SIG-M5 treated with dmso at 0.1 percent for 504 hours (cell line): ENCODE results near the gene LIPM.
"Not testable (repeated sequence)": the region's sequence is repeated elsewhere in the genome, so short reads cannot be mapped to it uniquely, and the experiment has no call there.

Experiments
- DNase-seq: peaks from one replicate; lab custom pipeline; 2025; ENCODE audit not compliant: unreplicated experiment; lab: John Stamatoyannopoulos, UW

Gene LIPM

DNA sequence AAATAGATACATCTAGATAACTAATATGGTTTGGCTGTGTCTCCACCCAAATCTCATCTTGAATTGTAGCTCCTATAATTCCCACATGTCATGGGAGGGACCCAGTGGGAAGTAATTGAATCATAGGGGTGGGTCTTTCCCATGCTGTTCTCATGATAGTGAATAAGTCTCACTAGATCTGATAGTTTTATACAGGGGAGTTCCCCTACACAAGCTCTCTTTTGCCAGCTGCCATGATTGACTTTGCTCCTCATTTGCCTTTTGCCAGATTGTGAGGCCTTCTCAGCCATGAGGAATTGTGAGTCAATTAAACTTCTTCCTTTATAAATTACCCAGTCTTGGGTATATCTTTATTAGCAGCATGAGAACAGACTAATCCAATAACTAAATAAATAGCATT is 35.1 kb downstream of the LIPM start:
- not testable (repeated sequence) for DNase-seq

DNA sequence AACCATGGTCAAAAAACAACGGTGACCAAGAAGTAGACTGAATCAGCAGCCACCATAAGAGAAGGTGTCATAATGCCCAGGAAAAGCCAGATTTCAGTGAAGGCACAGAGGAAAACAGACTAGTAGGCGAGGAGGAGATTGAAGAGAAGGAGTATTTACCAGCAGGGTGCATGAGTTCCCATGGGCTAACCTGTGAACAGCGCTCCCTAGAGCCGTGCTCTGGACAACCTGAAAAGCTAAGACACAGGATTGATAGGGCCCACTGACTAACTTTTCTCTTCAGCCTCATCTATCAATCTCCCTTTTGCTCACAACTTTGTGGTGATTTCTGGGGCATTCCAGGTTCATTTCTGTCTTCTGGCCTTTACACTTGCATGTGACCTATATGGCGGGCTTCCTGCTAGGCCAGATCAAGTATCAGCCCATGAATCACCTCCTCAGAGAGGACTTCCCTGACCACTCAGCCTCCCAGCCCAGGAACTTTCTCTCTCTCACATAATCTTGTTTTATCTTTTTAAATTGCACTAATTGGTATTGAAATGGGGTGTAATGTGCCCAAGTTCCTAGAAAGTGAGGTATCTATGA is 36.3 kb downstream of the LIPM start:
- no peak for DNase-seq

DNA sequence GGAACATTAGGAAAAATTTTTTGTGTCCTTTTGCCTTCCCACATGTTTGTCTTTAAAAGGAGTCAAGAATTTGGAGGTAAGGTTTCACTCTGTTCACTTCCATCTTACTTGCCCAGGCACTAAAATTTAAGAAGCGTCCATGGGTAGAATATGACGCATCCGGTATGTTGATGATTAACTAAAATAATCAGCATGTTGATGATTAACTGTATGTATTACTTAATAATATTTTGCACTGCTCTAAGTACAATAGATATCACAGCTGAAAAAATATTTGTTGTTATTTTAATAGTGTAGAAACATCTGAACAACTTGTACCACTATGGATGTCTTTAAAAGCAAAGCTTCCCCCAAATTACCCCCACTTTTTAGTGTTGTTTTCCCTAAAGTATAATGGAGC is 37.6 kb downstream of the LIPM start:
- DNase-seq: no peak

DNA sequence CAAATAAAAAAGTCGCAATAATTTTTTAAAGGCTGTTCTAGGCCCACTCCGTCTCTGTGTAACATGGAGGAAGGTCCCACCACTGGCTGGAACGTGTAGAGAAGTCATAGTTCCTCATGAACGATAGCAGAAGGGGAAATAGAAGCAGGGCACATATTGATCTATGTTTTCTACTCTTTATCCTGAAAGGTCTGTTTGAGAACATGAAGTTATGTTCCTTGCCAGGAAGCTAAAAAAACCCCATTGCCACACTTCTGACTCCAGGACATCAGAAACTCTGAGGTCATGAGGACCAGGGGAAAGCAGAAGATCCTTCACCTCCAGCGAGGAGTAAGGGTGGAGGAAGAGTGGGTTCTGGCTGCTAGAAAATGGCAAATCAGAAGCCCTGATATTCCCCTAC is 38.4 kb downstream of the LIPM start:
- peak; percentile 36 for DNase-seq

DNA sequence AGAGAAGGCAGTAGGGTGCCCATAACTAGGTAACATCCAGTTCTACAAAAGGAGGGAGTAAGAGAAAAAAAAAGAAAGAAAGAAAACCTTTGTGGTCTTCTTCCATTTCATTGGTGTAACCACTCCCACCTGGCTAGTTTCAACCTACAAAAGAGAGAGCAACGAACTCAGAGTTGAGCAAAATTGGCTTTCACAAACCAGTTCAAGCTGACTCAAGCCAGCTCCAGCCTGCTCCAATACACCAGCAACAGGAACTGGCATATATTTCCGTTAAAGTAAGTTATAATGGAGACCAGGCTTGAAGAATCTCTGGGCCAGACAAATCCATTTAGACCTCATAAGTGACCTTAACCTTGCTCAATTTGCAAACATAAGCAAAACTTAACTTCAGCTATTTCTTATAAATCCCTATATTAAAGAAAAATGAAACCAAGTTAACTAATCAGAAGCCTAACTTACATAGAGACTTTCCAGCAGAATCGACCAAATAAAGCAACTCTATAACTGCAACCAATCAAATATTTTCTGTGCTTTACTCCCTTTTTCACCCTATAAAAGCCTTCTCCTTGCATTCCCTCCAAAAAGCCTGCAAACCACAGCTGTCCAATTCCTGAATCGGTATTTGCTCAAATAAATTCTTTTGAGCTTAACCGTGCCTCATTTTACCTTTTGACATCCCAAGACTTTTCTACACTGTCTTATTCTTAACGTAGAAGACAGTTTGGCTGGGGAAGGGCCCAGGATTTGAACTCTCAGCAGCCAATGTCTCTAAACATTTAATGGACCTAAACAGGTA is 39.0 kb downstream of the LIPM start:
- no peak for DNase-seq

DNA sequence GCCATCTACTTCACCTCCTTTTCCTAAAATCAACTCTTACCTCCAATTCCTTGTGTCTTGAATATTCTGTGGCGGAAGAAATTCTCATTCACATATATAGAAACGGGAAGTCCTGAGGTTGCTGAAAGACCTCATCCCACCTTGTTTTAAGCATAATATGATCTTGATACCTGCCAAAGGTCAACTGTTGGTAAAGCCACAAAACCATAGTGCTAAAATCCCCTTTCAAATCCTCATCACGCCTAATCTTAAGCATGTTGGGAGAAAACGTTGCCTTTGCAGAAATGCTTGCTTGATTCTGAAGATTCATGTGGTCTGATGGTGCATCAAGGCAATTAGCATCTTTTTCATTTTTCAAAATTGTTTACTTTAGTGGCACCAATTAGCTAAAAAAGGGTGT is 40.6 kb downstream of the LIPM start:
- DNase-seq: no peak

DNA sequence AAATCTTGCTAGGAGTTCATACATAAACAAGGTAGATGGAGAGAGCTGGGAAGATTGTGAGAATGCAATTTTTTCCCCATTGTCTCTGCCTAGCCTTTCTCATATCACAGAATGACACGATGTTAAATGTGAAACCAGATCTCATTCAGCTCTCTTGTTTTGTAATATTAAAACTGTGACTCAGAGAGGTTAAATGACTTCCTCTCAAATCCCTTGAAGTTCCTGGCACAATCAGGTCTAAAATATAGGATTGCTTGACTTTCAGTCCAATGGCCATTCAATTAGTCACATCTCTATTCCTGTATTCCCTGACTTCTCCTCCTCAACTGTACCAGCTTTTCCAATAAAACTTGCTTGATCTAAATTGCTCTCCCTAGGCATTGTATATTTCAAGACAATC is 46.0 kb downstream of the LIPM start:
- peak; percentile 26 for DNase-seq

DNA sequence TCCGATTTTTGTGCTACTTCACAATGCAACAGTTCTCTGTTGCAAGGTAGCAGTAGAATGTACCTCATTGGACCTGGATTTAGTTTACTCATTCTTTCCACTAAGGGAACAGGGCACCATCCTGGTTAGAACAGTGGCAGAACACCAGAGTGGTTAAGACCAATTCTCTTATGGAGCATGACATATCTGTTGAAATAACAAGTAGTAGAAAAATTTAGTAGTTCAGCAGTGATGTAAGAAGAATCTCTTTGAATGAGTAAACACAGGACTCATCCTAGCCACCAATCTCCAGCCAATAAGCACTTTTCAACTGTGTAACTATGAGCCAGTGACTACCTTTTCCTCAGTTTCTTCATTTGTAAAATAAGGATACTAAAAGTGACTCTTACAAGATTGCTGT is 46.7 kb downstream of the LIPM start:
- peak; percentile 10 for DNase-seq

DNA sequence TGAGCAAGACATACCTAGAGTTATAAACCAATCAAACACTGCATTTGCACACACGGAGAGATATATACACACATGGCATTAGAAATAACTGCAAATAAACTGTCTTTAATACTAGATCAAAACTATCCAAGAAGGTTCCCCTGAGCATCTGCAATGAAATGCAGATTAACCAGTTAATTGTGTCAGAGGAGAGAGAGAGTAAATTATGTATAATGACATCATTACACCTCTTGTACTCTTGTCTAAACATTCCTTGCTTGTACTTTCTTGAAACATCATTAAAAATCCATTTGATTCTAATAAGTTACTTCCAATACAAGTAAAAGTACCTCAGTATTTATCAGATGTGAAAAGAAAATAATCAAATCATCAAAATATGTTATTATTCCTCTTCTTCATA is 48.2 kb downstream of the LIPM start:
- DNase-seq: no peak

DNA sequence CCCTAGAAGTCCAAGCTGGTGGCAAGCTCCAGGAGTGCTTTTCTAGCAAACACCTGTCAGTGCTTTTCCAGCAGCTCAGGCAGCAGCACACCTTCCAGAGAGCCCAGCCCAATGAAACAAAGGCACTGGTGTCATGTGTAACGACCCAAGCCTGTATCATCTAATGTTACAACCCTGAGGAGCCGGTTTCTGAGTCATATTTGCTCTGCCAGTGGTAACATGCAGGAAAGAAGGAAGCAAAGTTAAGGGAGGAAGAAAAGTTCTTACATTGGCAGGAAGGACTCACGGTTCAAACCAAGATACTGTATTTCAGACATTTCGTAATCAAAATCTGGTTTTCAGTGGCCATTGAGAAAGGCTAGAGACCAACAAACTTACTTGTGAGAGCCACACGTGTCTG is 49.2 kb downstream of the LIPM start, which contains the start of gene ANKRD22:
TSS of gene ANKRD22 (minus strand) at position 139 of the 400 bp plus-strand sequence. CDS start 237 bp downstream, outside the sequence.
- peak; percentile 99 for DNase-seq

DNA sequence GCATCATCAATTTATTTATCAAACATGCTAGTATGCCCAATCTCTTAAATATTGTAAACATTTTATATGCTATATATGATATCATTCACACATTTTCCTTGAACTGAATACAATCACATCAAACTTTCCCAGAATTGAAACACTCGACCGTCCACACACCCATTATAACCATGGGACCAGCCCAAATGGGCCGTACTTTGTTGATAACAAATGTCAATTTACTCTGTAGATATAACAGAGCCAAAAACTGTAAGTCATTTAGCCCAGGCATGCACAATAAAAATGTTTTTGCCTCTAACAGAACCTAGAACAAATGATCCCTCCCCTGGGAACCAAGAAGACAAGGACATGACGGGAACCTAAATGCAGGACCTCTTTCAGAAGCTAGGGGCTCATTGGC is 49.8 kb downstream of the LIPM start:
- DNase-seq: no peak

DNA sequence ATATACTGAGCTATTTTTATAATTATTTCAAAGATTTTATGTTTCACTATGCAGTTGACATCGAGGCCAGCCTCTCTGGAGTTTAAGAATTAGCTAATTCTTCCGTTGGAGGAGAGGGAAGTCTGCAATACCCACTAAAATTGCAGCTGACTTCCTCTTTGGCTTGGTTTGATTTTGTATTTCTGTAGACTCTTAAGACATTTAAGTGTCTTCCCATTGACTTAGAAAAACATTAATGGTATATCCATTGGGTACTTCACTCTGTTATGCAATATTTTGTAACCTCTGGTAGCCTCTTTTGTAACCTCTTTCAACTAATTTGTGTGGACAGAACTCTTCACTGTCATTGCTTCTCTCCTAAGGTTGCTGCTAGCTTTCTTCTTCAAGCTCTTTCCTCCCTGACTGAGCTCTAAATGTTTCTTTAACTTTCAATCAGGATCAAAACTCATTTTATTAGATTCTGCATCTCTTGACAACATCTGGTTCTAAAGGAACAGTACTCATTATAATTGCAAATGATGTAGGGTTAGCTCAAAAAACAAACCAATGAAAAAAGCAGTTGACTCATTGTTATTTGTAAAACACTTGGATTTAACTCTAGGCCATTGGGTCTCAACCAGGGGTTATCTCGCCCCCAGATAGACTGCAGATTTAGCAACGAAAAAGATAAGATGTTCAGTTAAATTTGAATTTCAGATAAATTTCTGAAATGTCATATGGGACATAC is 50.8 kb downstream of the LIPM start:
- peak; percentile 93 for DNase-seq

DNA sequence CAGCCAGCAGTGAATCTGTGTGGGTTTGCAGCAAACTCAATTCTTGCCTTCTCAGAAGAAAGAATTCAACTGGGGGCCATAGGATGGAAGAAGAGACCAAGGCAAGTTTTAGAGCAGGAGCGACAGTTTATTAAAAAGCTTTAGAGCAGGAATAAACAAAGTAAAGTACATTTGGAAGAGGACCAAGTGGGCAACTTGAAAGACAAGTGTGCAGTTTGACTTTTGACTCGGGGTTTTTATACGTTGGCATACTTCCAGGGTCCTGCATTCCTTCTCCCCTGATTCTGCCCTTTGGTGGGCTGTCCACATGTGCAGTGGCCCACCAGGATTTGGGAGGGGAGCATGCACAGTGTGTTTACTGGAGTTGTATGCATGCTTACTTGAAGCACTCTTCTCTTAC is 52.2 kb downstream of the LIPM start:
- no peak for DNase-seq

DNA sequence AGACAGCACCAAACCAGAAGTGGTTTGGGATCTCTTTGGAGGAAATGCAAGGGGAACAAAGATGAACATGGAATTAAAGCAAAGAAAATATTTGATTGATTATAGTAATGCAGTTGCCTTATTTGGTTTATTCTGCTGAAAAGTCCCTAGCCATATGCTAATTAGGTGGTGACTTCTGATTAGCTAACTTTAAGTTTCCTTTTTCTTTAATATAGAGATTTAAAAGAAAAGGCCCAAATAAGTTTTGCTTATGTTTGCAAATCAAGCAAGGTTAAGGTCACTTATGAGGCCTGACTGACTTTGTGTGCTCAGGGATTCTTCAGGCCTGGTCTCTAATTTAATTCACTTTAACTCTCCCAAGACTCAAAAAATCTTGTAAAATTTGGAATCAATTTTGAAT is 55.3 kb downstream of the LIPM start:
- no peak for DNase-seq

DNA sequence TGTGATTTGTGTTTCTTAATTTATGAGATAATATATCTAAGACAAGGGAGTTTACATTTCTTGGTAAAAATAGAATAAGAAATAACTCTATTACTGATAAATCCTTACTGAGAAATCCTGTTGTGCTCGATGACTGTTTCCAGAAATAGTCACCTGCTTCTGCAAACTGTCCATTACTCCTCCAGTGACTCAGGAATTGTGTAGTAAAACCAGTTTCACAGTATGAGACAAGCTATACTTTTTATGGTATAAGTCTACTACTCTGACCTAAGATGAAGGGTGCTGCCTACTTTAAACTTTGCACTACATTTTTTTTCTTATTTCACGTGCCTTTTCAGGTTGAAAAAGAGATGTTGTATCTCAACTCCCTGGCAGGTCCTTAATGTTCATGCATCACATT is 56.0 kb downstream of the LIPM start:
- DNase-seq: peak; percentile 15

DNA sequence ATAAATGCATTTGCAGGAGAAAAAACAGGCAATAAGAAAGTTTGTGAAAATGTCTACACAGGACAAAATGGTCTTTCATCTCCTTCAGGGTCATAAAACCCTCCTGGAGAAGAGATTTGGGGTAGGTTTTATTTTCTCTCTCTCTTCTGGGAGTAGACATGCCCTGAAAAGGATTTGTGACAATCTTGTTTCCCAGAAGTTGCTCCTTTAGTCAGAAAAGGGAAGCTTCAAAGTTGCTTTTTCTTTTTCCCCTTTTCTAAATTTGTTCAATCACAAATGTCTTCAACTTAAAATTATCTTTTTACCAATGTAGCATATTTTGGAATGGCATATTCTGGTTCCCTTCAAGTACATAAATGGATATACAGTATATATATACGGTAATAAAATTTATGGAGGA is 58.5 kb downstream of the LIPM start:
- DNase-seq: no peak

DNA sequence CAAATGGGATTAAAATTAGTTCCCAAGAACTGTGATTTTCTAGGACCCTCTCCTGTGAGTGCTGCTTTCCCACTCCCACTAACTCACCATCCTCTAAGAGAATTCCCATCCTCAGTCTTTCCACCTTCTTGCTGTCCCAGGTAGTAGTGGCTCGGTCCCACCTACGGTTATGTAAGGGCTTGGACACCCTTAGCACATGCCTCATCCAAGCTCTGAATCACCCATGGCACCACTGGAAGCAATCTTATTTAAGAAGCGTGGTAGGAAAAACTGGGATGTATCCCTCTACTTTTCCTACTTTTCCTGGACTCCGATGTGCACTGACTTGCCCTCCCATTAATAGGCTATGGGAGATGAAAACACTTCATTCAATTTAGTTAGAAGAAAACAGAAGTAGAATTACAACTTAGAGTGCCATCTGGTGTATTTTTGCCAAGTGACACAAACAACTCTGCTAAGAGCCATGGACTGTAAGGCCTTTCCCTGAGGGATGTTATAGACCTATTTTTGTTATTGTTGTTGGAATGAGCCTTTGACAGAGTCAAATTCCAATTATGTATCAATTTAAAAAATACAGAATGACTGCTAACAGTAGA is 62.8 kb downstream of the LIPM start:
- peak; percentile 41 for DNase-seq

DNA sequence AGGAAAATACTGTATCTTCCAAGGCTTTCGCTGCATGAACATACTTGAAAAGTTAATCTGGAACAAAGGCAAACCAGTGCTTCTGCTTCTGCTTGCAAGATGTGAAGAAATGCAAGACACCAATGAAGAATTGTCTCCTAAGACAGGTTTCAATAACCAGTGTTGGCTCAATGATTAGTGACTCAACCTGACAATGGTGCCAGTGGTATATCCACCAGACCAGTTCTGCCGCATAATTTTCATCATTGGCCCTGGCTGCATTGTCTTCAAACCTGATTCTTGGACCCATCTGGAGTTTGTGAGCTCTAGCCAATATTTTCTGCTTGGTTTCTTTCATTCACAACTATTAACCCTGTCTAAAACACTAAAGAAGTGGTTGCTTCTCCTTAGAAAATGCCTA is 63.9 kb downstream of the LIPM start:
- DNase-seq: no peak

DNA sequence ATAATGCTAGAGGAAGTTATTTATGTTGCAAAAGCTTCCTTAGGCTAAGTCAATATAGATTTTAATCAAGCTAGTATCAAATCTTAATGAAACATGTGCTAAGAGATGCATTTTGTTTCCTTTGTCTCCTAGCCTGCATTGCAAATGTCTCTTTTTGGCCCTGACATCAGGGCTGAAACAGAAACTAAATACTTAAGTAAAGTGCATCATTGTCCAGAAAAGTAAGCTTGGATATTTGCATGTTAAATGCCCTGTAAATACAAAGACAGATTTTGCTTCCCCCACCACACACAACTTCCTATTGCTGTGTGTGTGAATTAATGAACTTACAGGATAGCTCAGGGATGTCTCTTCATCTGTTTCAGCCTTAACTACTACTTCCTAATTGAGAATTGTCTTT is 67.6 kb downstream of the LIPM start:
- no peak for DNase-seq
